Measurements from ENCODE around the gene DENND5A. TPM values are rescaled to one million over a fixed set of nuclear protein-coding genes. Genes with fewer than 3 reads are reported as not detected.
A peak's percentile ranks its signal among the peaks of the same experiment; 100 is the strongest.

The DENND5A gene
- total and polyA plus RNA-seq, 9 of the 15 experiments (the other 6 are each of a cell fraction or from before 2014, with no cell fraction given): 11.7 to 130 (median 46.3) TPM

GRCh38 chr11:9314291-9315077 is 49.3 kb upstream of the DENND5A start, which contains the start of gene TMEM41B (continued):
- TF ChIP-seq IRF2 (CRISPR knock-in tag; IDR thresholded peaks at IDR 0.05): no peak
- TF ChIP-seq ZNF561 (CRISPR knock-in tag; conservative IDR thresholded peaks at IDR 0.05): no peak
- no peak for TF ChIP-seq PRMT5 (CRISPR knock-in tag; IDR thresholded peaks at IDR 0.05)
- TF ChIP-seq MLLT1 (IDR thresholded peaks at IDR 0.05): peak; percentile 18 to 32; a peak in 1 of 4 replicates
- 0 out of 2 replicates have a peak, but pooled peaks have one; percentile 15 for TF ChIP-seq HBP1 (CRISPR knock-in tag; IDR thresholded peaks at IDR 0.05)
- TF ChIP-seq CREM (IDR thresholded peaks at IDR 0.05; ENCODE audit: low read depth): peak; percentile 96
- TF ChIP-seq NR2C2 (CRISPR knock-in tag; IDR thresholded peaks at IDR 0.05): peak; percentile 51; the same call in 1 of the 2 replicates
- peak; percentile 81 for TF ChIP-seq NR2C2 (tag; IDR thresholded peaks at IDR 0.05)
- TF ChIP-seq FOXP4 (CRISPR knock-in tag; IDR thresholded peaks at IDR 0.05; ENCODE audit: borderline replicate concordance): no peak
- TF ChIP-seq SP1 (CRISPR knock-in tag; IDR thresholded peaks at IDR 0.05): peak; percentile 86
- TF ChIP-seq ZBTB34 (CRISPR knock-in tag; IDR thresholded peaks at IDR 0.05): no peak
- peak; percentile 85 for TF ChIP-seq ATF4 (CRISPR knock-in tag; IDR thresholded peaks at IDR 0.05)
- TF ChIP-seq EGR1 (conservative IDR thresholded peaks at IDR 0.05): peak; percentile 94
- TF ChIP-seq TFAP4 (CRISPR knock-in tag; IDR thresholded peaks at IDR 0.05; ENCODE audit: borderline replicate concordance): peak; percentile 86; the same call in 1 of the 2 replicates
- TF ChIP-seq ARID3B (CRISPR knock-in tag; IDR thresholded peaks at IDR 0.05; ENCODE audit: borderline replicate concordance): no peak
- TF ChIP-seq HCFC1 (IDR thresholded peaks at IDR 0.05; ENCODE audit: low read depth, low read length): peak; percentile 61
- TF ChIP-seq MEIS2 (IDR thresholded peaks at IDR 0.05; ENCODE audit: partially characterized antibody): peak; percentile 88
